Activated CD4-positive, alpha-beta T cell treated with anti-CD3 and anti-CD28 coated beads, Interleukin-2, amount 50 U/mL, for 4 hours (primary cell): ENCODE results near the gene SSBP4.

Source experiments
- DNase-seq, 2 experiments: peaks; one replicate each; pipeline ENCODE4 v3.0.0-alpha.2; 2020

Gene SSBP4

GRCh38 chr19:18422530-18423191 lies 3.5 kb downstream of the SSBP4 start:
- DNase-seq, result no peak

GRCh38 chr19:18423258-18424020 lies 4.2 kb downstream of the SSBP4 start:
- DNase-seq, result no peak

GRCh38 chr19:18424122-18424889 lies 5.1 kb downstream of the SSBP4 start:
- DNase-seq, result no peak

- DNase-seq, result no peak
Observed at GRCh38 chr19:18424890-18425514, 5.8 kb downstream of the SSBP4 start.

GRCh38 chr19:18425515-18426415 lies 6.6 kb downstream of the SSBP4 start:
- no peak for DNase-seq

- DNase-seq, result no peak
Observed at GRCh38 chr19:18426416-18426767, 7.2 kb downstream of the SSBP4 start.

GRCh38 chr19:18427080-18427742 lies 8.0 kb downstream of the SSBP4 start:
- DNase-seq, result no peak

- no peak for DNase-seq
Observed at GRCh38 chr19:18427743-18428113, 8.5 kb downstream of the SSBP4 start.

GRCh38 chr19:18428173-18428786 lies 9.1 kb downstream of the SSBP4 start:
- no peak for DNase-seq

- peak; percentile 56 to 63 for DNase-seq
Observed at GRCh38 chr19:18428787-18429674, 9.8 kb downstream of the SSBP4 start.

GRCh38 chr19:18429717-18430416 lies 10.7 kb downstream of the SSBP4 start:
- no peak for DNase-seq

GRCh38 chr19:18430417-18431144 lies 11.4 kb downstream of the SSBP4 start:
- no peak for DNase-seq

GRCh38 chr19:18431351-18432197 lies 12.4 kb downstream of the SSBP4 start:
- DNase-seq, result no peak

GRCh38 chr19:18432275-18433014 lies 13.2 kb downstream of the SSBP4 start:
- DNase-seq, result no peak

GRCh38 chr19:18433015-18433691 lies 14.0 kb downstream of the SSBP4 start:
- peak; percentile 48 to 57 for DNase-seq

GRCh38 chr19:18433735-18434398 lies 14.7 kb downstream of the SSBP4 start:
- DNase-seq, result no peak
